Motor neuron (in vitro differentiated cells): Measurements from ENCODE around the gene ZC3HAV1. TPM values are rescaled to one million over a fixed set of nuclear protein-coding genes. Genes with fewer than 3 reads are reported as not detected.
"Not testable (repeated sequence)": the region's sequence is repeated elsewhere in the genome, so short reads cannot be mapped to it uniquely, and the experiment has no call there.

Source experiments
- ATAC-seq, 8 experiments: fragments of 200-7000 bp; cut with Tn5 transposase; replicated peaks in 6 of 8; 2 replicates each; pipeline ENCODE4 v1.8.0; 2021; ENCODE audit warnings: mild to moderate bottlenecking in 8 of 8, moderate library complexity in 8 of 8
- H3K27ac ChIP-seq, 2 donors: fragments of 250-450 bp; sonication (Bioruptor Pico); 2 replicates each; pipeline ENCODE4 v1.9.0; 2021; ENCODE audit warnings: antibody characterized with exemption in 2 of 2, mild to moderate bottlenecking in 2 of 2, moderate library complexity in 1 of 2
- H3K4me1 ChIP-seq, 2 donors: fragments of 250-450 bp; sonication (Bioruptor Pico); replicated peaks in 1 of 2; 2 replicates each; pipeline ENCODE4 v1.6.1; 2021; ENCODE audit warnings: antibody characterized with exemption in 2 of 2, mild to moderate bottlenecking in 2 of 2, moderate library complexity in 1 of 2
- H3K4me3 ChIP-seq, 5 donors: fragments of 250-450 bp; sonication (Bioruptor Pico); 2 replicates each; pipeline ENCODE4 v1.9.0; 2021; ENCODE audit warnings: antibody characterized with exemption in 5 of 5, mild to moderate bottlenecking in 5 of 5, moderate library complexity in 4 of 5
- WGBS, 10 experiments: fragments of 450-650 bp; shearing (Covaris generic); methylation state at CpG; one replicate each; pipeline ENCODE4 v1.0.0; 2022; 5-methylcytosine and 5-hydroxymethylcytosine counted together
- in situ Hi-C, 9 experiments: fragments of 400-800 bp; cut with MboI; loops; one replicate each; pipeline ENCODE4 v1.15.0; 2021; ENCODE audit warnings: low sequenced_read_pairs in 9 of 9, low pct_unique_long_range_greater_than_20kb in 2 of 9; ENCODE audit not compliant: unreplicated experiment in 9 of 9
- total RNA-seq, 8 experiments: library from RNA; unstranded; fragments of 300-600 nt; gene quantifications; 2 replicates each; pipeline versions ENCODE4 v1.2.3 to v1.2.4, GENCODE V29; 2022

The ZC3HAV1 gene
- total RNA-seq, 8 experiments from 2014 or later, result 4.8 to 62.3 (median 18.1) TPM

DNA sequence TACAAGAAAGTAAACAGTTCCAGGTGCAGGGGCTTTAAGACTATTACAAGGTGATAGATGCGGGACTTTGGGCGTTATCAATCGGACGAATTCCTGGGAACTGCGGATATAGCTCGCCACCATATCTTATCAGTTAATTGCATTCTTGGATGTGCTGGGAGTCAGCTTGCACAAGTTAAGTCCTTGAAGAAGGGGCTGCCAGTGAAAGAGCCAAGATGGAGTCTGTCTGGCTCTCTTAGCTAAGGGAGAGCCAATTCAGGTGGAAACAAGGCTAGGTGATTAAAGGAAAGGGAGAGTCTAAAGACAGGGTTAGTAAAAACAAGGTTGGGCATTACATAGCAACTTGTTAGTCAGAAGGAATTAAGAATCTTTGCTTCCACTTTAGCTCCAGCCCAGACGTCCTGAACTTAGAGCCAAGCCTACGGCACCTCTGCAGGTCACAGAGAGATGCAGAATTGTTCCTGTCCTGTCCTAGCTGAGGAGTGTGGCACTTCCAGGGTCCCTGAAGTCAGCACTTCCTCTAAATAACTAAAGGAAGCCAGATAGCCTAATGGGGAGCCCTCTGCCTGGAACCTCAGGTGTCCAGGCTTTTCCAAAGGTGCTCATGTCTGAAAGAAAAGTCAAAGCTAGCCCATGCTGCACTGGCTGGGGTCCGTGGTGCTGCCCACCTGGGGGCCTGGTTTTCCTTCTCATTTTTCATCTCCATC lies 17.3 kb downstream of the ZC3HAV1 start:
- ATAC-seq, result no peak
- Histone ChIP-seq H3K4me1 (peaks cover 0 to 4% of the 10 kb centered on the region in 2 donors), H3K27ac (no peak overlapping the region), H3K4me3 (no peak overlapping the region)
- in situ Hi-C loops, result no loop called here
- 72 to 100% (median 84%) methylated on average over 2 to 9 of the region's 9 CpGs; no CpG with 5 or more reads in 2 of the 10 experiments for WGBS, 10 experiments

DNA sequence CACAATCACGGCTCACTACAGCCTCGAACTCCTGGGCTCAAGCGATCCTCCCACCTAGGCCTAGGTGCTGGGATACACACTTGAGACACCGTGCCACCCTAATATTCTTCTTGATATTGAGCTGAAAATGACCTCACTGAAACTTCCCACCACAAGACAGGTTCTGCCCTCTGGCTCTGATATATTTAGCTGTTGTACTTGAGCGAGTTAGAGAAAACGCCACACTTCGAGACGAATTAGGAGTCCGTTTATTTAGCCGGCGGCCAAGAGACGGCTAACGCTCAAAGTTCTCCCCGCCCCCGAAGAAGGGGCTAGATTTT lies 17.9 kb downstream of the ZC3HAV1 start:
- Histone ChIP-seq H3K4me3 (no peak overlapping the region), H3K4me1 (peaks cover 0 to 4% of the 10 kb centered on the region in 2 donors), H3K27ac (no peak overlapping the region)
- in situ Hi-C loops, result no loop called here
- no peak for ATAC-seq
- 88 to 100% (median 97%) methylated on average over 1 to 15 of the region's 15 CpGs; no CpG with 5 or more reads in 2 of the 10 experiments for WGBS, 10 experiments

DNA sequence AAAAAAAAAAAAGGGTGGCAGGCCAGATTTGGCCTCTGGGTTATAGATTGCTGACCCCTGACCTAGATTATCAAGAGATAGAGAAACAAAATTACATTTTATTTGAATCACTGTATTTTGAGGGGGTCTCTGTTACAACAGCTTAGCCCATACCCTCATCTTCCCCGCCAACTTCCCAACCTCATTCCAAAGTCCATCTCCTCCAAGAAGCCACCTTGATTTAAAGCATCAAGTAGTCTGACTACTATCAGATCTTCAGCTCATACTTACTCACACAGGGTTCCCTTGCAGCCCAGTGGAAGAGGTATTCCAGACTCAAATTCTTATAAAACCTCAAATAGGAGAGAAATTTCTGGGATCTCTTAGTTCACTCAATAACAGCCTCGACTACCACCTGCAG lies 20.4 kb downstream of the ZC3HAV1 start:
- in situ Hi-C loops, result no loop called here
- Histone ChIP-seq H3K4me3 (no peak overlapping the region), H3K4me1 (no peaks in the 10 kb centered on the region), H3K27ac (no peak overlapping the region)
- WGBS, 10 experiments, result 79 to 100% (median 100%) methylated on average over 1 to 2 of the region's 2 CpGs; no CpG with 5 or more reads in 2 of the 10 experiments
- no peak for ATAC-seq

DNA sequence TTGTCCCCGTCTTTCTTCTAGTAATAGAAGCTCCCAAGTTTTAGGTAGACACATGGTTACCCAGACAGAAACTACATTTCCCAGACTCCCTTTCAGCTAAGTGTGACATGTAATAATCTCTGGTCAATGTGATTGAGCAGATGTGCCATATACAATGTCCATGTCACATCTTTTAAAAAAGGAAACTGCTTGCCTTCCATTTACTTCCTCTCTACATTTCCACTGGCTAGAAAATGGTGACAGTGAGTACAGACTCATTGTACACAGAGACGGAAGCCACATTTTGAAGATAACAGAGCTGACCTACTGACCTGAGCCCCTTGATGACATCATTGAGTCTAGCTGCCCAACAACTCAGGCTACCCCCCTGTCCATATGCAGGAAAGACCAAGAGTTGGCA lies 21.3 kb downstream of the ZC3HAV1 start:
- Histone ChIP-seq H3K4me1 (no peaks in the 10 kb centered on the region), H3K4me3 (no peak overlapping the region), H3K27ac (no peak overlapping the region)
- 75 to 100% (median 100%) methylated on average over 1 to 2 of the region's 2 CpGs; no CpG with 5 or more reads in 2 of the 10 experiments for WGBS, 10 experiments
- ATAC-seq, result no peak
- in situ Hi-C loops, result no loop called here

DNA sequence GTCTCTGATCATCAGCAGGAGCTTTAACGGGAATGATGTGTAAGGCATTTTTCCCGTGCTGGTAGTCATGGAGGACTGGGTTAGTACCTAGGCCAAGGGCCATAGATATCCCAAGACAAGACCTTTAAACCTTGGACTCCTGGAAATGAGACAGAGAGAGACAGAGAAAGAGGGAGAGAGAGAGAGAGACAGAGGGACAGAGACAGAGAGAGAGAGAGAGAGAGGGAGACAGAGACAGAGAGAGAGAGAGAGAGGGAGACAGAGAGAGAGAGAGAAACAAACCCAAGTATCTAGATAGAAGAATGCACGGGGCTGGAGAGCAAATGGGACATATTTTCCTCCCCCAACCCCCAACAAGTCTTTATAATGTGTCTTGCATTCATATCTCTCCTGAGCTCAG lies 22.3 kb downstream of the ZC3HAV1 start:
- 40 to 100% (median 100%) methylated on average over 1 to 2 of the region's 3 CpGs; no CpG with 5 or more reads in 3 of the 10 experiments for WGBS, 10 experiments
- no peak for ATAC-seq
- H3K4me3 ChIP-seq, result no peak overlapping the region
- in situ Hi-C loops, result no loop called here
- H3K4me1 ChIP-seq, result no peaks in the 10 kb centered on the region
- no peak overlapping the region for H3K27ac ChIP-seq

DNA sequence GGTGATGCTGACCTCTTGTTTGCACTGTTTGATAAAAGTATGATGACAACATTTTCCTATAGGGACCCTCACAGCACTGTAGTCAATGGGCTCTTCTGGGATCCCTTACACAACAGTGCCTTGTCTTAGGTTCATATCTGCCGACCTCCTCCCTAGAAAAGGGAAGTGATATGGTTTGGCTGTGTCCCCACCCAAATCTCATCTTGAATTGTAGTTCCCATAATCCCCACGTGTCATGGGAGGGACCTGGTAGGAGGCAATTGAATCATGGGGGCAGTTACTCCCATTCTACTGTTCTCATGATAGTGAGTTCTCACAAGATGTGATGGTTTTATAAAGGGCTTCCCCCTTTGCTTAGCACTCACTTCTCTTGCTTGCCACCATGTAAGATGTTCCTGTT lies 23.1 kb downstream of the ZC3HAV1 start:
- no peak overlapping the region for H3K4me3 ChIP-seq
- 80 to 100% (median 100%) methylated on average over 1 of the region's 2 CpGs; no CpG with 5 or more reads in 7 of the 10 experiments for WGBS, 10 experiments
- no peak overlapping the region for H3K27ac ChIP-seq
- H3K4me1 ChIP-seq, result no peaks in the 10 kb centered on the region
- ATAC-seq, result no peak
- in situ Hi-C loops, result no loop called here

DNA sequence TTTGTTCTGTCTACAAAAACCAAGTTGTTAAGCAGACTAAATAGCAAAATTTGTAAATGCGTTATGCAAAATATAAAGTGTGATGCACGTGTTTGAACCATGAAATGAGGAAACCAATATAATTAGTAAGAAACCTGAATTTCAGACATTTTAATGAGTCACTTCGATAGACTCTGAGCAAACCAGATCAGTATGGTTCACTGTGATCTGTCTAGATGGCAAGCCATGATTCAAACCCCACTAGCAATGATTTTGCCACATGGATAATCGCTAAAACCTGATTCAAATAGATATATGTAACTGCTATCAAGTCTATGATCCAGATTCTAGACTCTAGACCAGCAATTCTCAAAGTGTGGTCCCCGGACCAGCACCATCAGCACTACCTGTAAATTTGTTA lies 24.8 kb downstream of the ZC3HAV1 start:
- in situ Hi-C loops, result no loop called here
- no peak for ATAC-seq
- no peaks in the 10 kb centered on the region for H3K4me1 ChIP-seq
- H3K27ac ChIP-seq, result no peak overlapping the region
- 53 to 100% (median 93%) methylated on average over 1 to 5 of the region's 5 CpGs for WGBS, 10 experiments
- no peak overlapping the region for H3K4me3 ChIP-seq

DNA sequence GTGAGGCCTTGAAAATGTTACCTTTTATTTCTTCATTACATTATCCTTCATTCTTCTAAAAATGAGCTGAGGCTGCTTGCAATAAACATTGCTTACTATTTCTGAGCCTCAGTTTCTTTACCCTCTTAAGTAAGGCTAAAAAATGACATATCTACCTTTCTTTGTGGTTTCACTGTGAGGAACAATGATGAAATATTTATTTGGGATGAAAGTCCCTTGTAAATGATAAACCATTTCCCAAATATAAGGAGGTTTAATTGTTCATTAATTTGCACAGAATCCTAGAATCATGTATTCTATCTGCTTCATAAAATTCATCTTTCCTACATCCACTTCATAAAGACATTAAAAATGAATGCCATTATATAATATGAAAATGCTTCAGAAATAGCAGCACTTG lies 27.9 kb downstream of the ZC3HAV1 start:
- in situ Hi-C loops, result no loop called here
- no peak for ATAC-seq
- Histone ChIP-seq H3K4me3 (no peak overlapping the region), H3K4me1 (no peaks in the 10 kb centered on the region), H3K27ac (no peak overlapping the region)

DNA sequence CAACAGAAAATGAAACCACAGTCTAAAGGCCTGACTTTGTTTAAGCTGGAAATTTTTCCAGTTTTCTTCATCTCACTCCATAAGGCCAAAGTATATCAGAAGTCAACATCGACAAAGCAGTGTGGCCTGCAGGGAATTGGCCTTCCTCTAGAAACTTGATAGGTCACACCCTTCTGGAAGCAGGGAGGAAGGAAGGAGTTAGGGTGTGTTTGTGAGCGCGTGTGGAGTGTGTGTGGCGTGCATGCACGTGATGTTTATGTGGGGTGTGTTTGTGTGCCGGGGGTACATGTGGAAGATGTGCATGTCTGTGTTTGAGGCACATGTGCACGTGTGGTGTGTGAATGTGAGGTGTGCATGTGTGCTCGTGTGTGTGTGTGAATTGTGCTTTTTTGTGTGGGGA lies 28.6 kb downstream of the ZC3HAV1 start:
- in situ Hi-C loops, result no loop called here
- no peaks in the 10 kb centered on the region for H3K4me1 ChIP-seq
- ATAC-seq, result peak in 1 of 8 experiments; percentile 46
- H3K4me3 ChIP-seq, result no peak overlapping the region
- H3K27ac ChIP-seq, result no peak overlapping the region
- WGBS, 10 experiments, result 20 to 100% (median 92%) methylated on average over 1 to 7 of the region's 8 CpGs; no CpG with 5 or more reads in 2 of the 10 experiments

DNA sequence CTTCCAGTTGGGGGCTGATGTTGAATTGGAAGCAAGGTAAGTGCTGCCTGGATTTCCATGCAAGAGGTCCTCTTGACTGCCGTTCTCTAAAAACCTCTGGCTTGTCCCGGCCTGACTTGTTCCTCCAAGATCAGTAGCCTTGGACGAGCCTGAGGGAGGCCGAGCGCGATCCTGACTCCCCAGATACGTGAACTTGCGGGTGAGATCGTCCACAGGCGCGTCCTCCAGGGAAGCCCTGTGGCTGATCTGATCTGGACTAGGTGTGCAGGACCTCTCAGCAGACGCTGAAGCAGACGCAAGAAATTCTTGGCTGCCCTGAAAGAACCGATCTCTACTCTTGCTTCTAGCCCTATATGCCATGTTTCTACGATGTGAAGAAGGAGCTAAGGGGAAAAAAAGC lies 29.7 kb downstream of the ZC3HAV1 start:
- Histone ChIP-seq H3K4me1 (no peaks in the 10 kb centered on the region), H3K4me3 (no peak overlapping the region), H3K27ac (no peak overlapping the region)
- ATAC-seq, result no peak
- 80 to 100% (median 99%) methylated on average over 2 to 8 of the region's 15 CpGs; no CpG with 5 or more reads in 2 of the 10 experiments for WGBS, 10 experiments
- in situ Hi-C loops, result no loop called here

DNA sequence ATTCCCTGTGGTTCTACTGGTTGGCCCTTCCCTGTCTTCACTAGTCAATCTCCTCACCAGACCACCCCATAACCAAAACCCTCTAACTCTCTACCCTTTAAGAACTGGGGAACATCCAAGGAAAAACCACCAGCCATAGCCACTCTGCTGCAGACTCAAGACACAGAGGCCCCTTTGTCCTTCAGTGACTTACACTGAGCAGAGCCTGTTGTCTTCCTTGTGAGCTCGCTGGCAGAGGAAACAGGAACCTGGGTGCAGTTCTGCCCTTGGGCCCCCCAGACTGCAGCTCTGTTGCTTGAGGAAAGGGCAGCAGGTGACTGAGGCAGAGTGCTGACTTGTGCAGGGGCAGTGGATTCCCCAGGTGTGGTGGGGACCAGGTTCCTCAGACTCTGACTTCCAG lies 30.6 kb downstream of the ZC3HAV1 start:
- Histone ChIP-seq H3K4me3 (no peak overlapping the region), H3K27ac (no peak overlapping the region), H3K4me1 (no peaks in the 10 kb centered on the region)
- WGBS, 10 experiments, result 40 to 100% (median 100%) methylated on average over 1 of the region's 1 CpG; no CpG with 5 or more reads in 3 of the 10 experiments
- ATAC-seq, result no peak
- in situ Hi-C loops, result no loop called here

DNA sequence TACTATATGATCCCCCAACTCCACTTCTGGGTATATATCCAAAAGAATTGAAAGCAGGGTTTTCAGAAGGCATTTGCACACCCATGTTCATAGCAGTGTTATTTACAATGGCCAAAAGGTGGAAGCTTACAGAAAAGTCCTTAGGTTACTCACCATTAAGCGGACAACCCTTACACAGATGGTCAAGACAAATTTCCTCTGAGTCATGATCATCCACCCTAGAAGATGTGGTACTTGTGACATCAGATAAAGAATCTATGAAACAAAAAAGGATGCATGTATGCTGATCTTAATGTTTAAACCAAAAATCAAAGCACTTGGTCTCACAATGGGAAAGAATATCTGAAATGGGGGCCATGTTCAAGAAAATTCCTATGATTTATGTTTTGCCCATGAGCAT lies 31.1 kb downstream of the ZC3HAV1 start:
- Histone ChIP-seq H3K4me1 (no peaks in the 10 kb centered on the region), H3K4me3 (no peak overlapping the region), H3K27ac (no peak overlapping the region)
- WGBS, 10 experiments, result 43 to 100% (median 100%) methylated on average over 1 of the region's 1 CpG; no CpG with 5 or more reads in 6 of the 10 experiments
- in situ Hi-C loops, result no loop called here
- peak in 1 of 8 experiments; percentile 13 for ATAC-seq

DNA sequence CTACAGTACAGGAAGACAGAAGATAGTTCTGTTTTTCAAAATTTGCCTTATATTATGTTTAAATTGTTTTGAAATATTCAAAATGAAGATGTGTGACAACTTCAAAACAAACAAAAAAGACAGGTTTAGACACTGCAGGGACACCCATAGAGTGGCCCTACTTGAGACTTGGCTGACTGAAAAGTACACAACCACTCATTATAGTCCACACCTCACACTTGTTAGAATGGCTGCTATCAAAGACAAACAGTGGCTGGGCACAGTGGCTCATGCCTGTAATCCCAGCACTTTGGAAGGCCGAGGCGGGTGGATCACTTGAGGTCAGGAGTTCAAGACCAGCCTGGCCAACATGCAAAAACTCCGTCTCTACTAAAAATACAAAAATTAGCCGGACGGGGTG lies 31.8 kb downstream of the ZC3HAV1 start:
- 67 to 100% (median 100%) methylated on average over 1 to 2 of the region's 5 CpGs; no CpG with 5 or more reads in 4 of the 10 experiments for WGBS, 10 experiments
- H3K4me3 ChIP-seq, H3K4me1 ChIP-seq, in situ Hi-C loops, ATAC-seq, H3K27ac ChIP-seq: not testable (repeated sequence)
